GM21515 (cell line): ENCODE results near the gene LTB.

Experiments
- ATAC-seq: cut with Tn5 transposase; IDR thresholded peaks from one replicate; pipeline ENCODE4 v1.9.1; 2021; ENCODE audit not compliant: unreplicated experiment

LTB gene

GRCh38 chr6:31582230-31582643 lies at the start of gene LTB:
TSS of gene LTB (minus strand) at chr6:31582424. CDS start at chr6:31582417, 7 bp downstream.
- no peak for ATAC-seq

GRCh38 chr6:31631681-31632278 lies 49.6 kb upstream of the LTB start:
- no peak for ATAC-seq

DNA sequence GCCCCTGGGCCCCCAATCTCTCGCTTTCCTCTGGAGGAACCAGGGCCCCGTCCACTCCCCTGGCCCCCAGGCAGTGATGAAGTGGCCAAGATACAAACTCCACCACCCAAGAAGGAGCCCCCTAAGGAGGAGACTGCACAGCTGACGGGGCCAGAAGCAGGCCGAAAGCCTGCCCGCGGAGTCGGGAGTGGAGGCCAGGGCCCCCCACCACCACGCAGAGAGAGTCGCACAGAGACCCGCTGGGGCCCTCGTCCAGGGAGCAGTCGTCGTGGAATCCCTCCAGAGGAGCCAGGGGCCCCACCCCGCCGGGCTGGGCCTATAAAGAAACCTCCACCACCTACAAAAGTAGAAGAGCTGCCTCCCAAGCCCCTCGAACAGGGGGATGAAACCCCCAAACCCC lies 49.0 kb upstream of the LTB start:
- ATAC-seq, result no peak

DNA sequence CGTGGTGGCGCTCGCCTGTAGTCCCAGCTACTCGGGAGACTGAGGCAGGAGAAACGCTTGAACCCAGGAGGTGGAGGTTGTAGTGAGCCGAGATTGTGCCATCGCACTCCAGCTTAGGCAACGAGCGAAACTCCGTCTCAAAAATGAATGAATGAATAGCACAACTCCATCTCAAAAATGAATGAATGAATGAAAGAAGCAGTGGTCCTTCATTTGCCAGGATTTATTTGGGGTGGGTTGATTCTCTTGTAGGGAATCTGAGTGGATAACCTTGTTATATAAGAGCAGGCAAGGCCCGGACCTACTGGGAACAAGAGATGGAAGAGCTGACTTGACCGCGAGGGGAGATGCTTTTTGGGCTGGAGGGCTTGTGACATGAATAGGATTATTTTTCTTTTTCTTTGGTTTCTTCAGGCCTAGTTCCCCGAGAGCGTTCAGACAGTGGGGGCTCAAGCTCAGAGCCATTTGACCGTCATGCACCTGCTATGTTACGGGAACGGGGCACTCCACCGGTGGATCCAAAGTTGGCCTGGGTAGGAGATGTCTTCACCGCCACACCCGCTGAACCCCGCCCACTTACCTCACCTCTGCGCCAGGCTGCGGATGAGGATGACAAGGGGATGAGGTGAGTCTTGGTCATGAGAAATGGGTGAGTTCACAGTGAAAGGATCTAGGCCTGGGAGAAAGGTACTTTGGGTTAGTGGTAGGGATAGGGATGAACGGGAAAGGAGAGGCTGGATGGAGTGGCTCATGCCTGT lies 48.1 kb upstream of the LTB start:
- no peak for ATAC-seq

DNA sequence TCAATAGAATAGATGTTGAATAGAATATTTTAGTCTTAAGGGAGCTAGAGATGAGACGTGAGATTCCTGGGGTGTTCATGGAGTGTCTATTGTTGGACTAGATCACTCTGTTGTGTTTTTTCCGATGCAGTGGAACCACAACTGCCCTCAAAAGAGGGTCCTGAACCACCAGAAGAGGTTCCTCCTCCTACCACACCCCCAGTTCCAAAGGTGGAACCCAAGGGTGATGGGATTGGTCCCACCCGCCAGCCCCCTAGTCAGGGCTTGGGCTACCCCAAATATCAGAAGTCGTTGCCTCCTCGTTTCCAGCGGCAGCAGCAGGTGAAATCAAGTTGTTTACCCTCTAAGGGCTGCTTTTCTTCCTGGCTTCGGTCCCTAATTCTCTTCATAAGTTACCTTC lies 46.8 kb upstream of the LTB start:
- ATAC-seq, result no peak

- ATAC-seq, result no peak
Observed at GRCh38 chr6:31627690-31628287, 45.6 kb upstream of the LTB start.

DNA sequence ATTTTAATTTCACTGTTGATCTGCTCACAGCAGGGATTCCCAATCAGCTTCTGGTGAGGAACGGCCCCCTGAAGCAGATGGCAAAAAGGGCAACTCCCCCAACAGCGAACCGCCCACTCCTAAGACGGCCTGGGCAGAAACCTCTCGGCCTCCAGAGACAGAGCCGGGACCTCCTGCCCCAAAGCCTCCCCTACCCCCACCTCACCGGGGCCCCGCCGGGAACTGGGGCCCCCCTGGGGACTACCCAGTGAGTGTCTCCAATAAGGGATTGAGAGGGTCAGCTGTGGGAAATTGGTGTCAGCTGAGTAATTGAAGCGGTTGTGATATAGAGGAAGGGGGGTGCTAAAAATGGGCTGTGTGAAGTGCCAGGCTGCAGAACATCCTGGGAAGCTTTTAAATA lies 44.7 kb upstream of the LTB start:
- ATAC-seq, result no peak

DNA sequence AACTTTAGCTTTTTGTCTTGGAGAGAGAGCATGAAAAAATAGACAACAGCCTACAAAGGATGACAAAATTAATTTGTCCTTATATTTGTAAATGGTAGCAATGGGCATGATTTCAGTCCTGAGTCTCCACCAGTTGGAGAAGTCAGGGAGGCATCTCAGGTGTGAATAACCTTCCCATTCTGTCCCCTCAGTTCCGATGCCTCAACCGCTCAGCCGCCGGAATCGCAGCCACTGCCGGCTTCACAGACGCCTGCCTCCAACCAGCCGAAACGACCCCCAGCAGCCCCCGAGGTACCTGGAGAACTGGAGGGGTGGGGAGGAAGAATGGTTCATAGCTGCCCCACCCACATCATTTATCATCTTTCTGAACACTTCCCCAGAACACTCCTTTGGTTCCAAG lies 41.8 kb upstream of the LTB start:
- ATAC-seq, result no peak

DNA sequence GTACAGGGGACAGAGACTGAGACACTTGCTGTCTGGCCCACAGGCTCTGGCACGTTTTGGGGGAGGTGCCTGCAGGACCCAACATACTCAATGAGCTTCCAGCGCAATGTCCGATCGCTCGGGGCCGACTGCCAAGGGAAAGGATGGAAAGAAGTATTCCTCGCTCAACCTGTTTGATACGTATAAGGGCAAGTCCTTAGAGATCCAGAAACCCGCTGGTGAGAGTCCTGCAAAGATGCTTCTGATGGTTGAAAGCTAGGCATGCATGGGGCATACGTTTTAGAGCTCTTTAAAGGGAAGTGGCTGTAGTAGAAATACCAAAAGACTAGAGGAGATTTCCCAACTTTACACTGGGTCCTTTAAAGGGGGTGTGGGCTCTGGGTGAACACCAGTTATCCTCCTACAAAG lies 40.5 kb upstream of the LTB start:
- no peak for ATAC-seq

DNA sequence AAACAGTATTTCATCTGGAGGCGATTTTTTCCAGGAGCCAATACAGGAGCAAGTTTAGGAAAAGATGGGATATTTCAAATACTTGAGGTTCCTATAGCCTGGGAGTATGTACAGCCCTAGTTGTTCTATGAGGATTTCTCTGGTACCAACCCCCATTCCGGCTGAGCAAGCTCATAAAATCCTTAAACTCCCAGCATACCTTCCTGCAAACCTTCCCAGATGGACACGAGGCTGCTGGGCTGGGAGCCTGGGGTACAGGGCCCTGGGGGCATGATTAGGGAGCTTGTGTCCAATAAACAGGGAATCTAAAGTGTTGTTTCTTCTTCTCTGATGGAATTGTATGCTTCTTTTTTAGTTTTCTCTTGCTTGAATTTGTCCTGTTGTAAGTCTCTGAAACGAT lies 39.8 kb upstream of the LTB start:
- no peak for ATAC-seq

DNA sequence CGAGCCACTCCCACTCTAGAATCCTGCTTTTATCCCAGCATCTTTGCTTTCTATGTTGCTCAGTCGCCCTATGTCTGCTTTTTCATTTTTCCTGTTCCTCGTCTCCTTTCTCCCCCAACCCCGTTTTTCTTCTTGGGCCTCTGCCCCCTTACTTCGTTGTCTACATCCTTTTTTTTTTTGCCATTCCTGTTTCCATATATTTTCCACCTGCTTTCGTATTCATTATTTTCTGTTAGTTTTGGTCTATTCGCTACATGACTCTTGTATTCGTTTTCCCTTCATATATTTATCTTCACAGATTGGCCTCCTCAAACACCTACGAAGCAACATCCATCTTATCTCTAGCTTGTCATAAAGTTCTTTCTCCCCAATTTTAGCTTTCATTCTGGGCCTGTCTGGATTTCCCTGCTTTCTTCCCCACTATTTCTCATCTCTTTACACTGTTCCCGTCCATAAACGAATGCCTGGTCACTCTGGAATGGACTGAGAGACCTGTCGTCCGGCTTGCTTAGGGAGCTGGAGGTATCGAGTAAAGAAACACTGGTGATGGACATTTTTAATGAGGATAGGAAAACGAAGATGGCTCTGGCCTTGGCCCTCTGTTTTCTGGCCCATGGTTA lies 39.2 kb upstream of the LTB start:
- no peak for ATAC-seq

DNA sequence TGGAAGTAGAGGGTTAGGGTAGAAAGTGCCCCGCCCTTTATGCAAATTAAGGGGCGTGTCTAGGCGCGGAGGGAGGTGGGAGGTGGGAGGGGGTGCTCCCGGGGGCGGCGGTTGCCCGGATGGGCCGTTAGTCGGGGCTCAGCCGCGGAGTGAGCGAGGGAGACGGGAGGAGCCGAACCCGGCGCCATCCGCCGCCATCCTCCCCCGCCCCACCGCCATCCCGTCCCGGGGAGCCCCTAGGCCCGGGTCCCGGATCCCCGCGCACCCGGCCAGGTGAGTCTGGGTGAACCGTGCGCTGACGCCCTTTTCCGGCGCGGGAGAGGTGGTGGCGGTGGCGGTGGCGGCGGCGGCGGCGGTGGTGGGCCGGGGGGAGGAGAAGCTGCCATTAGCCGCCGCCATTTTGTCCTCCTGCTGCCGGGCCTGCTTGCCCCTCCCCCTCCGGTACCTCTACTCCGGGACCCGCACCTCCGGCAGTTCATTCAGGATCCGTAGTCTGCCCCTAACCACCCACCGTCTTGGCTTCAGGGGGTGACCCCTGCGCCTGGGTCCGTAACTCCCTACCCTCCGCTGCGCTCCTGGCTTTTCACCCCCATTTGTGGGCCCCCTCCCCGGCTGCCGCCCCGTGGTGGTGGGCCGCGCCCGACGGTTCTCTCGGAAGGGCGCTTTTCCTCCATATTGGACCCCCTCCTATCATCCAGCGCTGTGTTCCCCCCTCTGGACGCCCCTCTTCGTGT lies 38.5 kb upstream of the LTB start, which contains the start of gene PRRC2A:
TSS of gene PRRC2A (plus strand) at position 130 of the 734 bp plus-strand sequence. CDS start 2,075 bp downstream, outside the sequence.
- ATAC-seq, result peak; percentile 59

GRCh38 chr6:31619805-31620585 lies 37.8 kb upstream of the LTB start:
- ATAC-seq, result peak; percentile 79

DNA sequence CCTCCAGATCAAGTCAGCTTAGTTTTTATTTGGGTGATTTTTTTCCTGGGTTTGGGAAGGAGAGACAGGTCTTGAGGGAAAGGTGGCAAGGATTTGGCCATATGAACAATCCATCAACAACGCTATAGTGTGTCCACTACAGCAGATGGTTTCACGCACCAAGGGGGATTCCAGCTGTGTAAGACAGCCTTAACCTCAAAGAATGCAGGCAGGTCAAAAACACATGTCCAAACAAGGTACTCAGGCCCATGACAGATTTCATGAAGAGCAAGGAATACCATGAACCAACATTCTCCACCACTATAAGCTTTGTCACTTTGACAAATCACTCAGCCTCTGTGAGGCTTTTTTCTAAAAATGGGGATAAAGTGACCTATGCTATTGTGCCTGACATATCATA lies 34.8 kb upstream of the LTB start:
- no peak for ATAC-seq

DNA sequence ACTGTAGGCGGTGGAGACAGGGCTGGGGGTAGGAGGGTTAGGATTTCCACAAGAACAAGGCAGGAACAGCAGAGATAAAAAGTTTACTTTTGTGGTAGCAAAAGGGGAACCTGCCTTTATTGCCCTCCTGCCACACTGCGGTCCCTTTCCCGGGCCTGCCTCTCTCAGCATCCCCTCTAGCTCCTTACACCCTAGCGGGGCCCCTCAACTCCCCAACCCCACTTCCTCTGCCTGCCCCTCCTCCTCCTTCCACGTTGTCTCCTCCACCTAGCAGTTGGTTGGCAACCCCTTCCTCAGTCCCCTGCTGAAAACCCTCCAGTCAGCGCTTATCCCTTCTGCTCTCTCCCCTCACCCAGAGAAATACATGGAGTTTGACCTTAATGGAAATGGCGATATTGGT lies 33.5 kb upstream of the LTB start:
- ATAC-seq, result no peak

DNA sequence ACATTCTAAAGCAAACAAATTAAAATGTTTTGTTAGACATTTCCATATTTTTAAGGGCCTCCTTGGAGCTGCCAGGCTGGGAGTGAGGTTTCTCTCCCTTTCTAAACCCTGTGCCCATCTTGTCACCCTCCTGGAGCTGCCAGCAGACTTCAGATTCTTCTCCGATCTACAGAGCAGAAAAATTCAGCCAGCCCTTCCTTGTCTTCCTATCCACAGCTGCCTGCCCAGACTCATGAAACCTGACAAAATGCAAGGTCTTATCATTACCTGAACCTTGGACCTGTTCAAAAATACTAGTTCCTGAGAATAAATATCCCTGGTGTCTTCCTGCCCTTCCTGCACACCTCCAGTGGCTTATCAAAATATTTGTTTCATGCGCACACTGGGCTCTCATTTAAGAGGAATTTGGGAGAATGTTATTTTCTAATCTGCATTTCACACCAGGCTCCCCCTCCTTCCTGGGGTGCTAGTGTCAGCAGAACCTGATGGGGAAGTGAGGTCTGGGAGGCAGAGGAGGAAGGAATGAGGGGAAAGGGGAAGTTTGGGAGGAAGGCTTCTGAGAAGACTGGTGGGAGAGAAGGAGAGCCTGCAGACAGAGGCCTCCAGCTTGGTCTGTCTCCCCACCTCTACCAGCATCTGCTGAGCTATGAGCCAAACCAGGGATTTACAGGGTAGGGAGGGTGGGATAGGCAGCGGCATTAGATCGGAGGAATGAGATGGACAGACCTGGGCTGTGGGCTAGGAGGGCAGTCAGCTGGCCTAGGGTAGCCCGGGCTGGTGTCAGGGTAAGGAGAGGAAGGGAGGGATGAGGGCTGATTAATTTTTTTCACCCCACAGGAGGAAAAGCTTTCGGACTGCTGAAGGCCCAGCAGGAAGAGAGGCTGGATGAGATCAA lies 32.7 kb upstream of the LTB start, which contains the start of gene AIF1:
TSS of gene AIF1 (plus strand) at position 551 of the 895 bp plus-strand sequence. CDS start at position 647, 96 bp downstream.
- no peak for ATAC-seq

GRCh38 chr6:31614075-31614619 lies 31.9 kb upstream of the LTB start:
- ATAC-seq, result no peak

GRCh38 chr6:31610968-31611367 lies 28.7 kb upstream of the LTB start:
- no peak for ATAC-seq
